HG03378 (cell line): Measurements from ENCODE around the gene CCDC6.
"Not testable (repeated sequence)": the region's sequence is repeated elsewhere in the genome, so short reads cannot be mapped to it uniquely, and the experiment has no call there.

Source experiments
- ATAC-seq: cut with Tn5 transposase; IDR thresholded peaks from one replicate; pipeline ENCODE4 v1.9.1; 2021; ENCODE audit warnings: mild to moderate bottlenecking, moderate library complexity; ENCODE audit not compliant: unreplicated experiment

CCDC6 gene

DNA sequence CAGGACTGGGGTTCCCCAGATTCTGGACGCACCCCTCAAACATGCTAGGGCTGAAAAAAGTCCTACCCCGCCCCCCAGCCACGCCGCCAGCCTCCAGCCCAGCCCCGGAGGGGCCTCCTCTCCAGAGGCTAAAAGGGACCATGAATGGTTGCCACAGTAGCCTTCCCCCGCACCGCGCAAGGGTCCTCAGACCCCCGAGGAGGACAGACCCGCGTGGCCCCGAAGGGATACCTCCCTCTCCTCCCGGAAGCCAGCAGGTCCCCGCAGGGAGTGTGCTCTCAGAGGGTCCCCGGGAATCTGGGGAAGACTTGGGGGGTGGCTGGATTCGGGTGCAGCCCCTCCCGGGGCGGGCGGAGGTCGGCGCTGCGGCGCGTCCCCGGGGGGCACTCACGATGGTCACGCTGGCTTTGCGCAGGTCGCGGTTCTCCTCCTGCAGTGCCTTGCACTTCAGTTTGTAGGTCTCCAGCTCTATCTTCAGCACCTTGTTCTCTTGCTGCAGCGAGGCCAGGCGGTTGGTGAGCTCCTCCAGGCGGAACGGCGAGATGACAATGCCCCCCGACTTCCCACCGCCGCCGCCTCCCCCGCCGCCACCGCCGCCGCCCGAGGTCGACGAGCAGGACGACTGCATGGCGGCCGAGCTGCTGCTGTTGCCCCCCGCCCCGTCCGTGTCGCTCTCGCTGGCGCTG, 482 bp downstream of the CCDC6 start:
- no peak for ATAC-seq

GRCh38 chr10:59905066-59905730, 1.2 kb downstream of the CCDC6 start:
- peak; percentile 64 for ATAC-seq

GRCh38 chr10:59904426-59905065, 1.8 kb downstream of the CCDC6 start:
- no peak for ATAC-seq

- no peak for ATAC-seq
Observed at GRCh38 chr10:59903871-59904270, 2.5 kb downstream of the CCDC6 start.

DNA sequence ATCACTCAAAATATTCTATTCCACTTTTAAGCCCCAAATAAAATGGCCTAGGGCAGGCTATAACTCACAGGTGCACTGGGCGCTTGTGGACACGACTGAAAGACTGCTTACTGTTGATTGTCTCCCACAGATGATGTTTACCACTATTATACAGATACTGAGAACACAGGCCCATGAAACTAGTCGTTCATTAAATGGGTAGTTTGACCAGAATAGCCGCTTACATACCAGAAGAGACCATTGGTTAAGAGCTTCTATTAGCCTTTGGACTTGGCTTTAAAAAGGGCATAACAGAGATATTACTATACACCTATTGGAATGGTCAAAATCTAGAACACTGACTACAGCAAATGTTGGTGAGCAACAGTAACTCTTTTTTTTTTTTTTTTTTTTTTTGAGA, 4.3 kb downstream of the CCDC6 start:
- no peak for ATAC-seq

DNA sequence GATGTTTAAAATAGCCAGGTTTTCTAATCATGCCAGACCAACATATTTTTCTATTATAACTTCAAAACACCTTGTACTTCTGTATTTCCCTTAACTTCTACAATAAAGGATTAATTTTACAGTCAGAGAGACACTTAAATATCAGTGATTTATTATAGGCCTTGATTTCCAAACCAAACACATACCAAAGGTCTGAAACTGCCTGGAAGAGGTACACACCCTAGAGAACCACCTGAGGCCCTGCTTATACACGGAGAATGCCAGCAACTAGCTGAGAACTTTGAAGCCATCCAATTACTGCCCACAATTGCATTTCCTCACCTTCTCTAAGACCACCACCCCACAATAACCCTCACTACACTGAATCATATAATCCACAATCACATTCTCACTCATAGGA, 4.9 kb downstream of the CCDC6 start:
- ATAC-seq, result no peak

DNA sequence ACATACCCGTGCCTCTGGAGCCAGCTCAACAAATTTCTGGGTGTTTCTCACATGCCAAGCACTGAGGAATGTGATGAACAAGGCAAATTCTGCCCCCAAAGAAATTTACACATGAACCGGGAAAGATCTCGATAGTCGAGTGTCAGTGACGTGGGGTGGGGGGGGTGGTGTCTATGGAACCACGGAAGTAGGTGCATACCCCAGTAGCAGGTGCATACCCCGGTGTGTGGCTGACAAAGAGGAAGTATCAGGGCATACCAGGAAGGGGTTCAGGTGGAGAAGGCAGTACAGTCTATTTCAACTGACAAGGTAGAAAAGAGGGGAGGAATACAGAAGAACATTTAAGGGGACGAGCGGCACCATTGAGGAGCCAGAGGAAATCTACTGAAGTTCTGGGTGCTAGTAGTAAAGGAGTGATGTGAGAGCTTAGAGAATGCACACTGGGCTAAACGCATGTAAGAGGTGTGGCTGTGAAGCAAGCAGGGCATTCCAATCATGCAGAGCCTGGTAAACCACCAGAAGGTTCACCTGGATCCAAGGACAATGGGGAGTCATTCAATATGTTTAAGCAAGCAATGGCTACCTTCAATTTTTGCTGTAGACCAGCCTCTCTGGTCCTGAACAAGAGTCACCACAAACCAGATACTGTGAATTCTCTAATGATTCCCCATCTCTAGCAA, 6.2 kb downstream of the CCDC6 start:
- no peak for ATAC-seq

- no peak for ATAC-seq
Observed at GRCh38 chr10:59898125-59898835, 8.1 kb downstream of the CCDC6 start.

DNA sequence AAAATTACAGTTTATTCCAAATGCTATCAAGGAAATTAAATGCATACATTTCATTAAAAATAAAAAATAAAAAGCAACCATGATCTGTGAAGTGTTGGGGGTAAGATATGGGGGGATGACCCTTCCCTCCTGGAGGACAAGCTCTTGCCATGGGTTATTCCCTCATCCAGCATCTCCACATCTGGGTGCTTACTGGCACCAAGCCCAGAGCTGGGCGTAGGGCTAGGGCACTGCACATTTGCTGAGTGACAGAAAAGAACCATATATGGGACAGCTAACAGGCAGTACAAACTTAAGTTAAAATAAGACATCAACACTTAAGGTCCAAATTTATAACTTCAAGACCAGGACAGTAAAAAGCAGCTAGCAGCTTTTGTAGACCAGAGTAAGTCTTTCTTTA, 10.2 kb downstream of the CCDC6 start:
- no peak for ATAC-seq

DNA sequence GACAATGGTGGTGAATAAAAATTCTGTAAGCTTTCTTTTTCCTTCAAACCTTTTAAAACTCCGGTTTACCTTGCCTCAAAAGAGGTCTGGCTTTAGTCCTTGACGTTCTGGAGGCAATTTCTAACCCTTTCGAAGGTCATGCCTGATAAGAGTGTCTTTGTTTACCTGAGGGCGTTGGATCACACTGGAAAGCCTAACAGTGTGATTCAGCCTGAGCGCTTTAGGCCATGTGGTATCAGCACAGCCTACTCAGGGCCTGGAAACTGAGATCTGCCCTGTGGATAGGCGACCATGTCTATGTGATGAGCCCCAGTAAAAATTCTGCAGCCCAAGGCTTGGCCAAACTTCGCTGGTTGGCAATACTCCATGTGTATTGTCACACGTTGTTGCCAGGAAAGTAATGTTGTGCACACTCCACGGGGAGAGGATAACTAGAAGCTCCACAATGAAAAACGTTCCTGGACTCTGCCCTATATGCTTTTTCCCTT, 10.7 kb downstream of the CCDC6 start:
- no peak for ATAC-seq

- no peak for ATAC-seq
Observed at GRCh38 chr10:59894114-59894513, 12.2 kb downstream of the CCDC6 start.

GRCh38 chr10:59892697-59893096, 13.7 kb downstream of the CCDC6 start:
- ATAC-seq, result no peak

- no peak for ATAC-seq
Observed at GRCh38 chr10:59891936-59892335, 14.4 kb downstream of the CCDC6 start.

- no peak for ATAC-seq
Observed at GRCh38 chr10:59891349-59891748, 15.0 kb downstream of the CCDC6 start.

DNA sequence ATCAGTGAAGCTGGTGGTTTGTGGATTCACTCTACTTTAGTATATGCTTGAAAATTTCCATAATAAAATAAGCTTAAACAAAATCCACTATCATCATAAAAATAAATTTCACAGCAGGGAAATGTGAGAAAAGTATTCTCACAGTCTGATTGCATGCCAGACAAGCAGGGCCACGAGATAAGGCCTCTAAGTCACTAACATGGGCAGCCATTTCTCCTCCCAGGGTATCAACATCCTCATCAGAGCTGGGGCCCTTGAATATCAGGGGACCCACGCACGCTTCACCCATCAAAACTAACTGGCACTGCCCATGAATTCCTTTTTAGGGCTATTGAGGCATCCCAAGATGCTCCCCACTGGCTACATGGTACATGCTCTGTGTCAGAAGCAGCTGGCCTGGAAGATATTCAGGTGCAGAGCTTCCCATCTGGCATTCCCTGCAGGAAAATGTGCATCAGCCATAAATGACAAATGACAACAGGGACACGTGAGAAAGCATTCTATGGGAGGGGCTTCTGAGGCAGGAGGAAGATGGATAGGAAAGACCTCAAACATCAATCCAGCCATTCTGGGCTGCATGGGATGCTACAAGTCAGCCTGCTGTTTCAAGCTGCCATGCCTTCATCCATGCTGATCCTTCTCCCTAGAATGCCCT, 17.4 kb downstream of the CCDC6 start:
- ATAC-seq, result no peak

DNA sequence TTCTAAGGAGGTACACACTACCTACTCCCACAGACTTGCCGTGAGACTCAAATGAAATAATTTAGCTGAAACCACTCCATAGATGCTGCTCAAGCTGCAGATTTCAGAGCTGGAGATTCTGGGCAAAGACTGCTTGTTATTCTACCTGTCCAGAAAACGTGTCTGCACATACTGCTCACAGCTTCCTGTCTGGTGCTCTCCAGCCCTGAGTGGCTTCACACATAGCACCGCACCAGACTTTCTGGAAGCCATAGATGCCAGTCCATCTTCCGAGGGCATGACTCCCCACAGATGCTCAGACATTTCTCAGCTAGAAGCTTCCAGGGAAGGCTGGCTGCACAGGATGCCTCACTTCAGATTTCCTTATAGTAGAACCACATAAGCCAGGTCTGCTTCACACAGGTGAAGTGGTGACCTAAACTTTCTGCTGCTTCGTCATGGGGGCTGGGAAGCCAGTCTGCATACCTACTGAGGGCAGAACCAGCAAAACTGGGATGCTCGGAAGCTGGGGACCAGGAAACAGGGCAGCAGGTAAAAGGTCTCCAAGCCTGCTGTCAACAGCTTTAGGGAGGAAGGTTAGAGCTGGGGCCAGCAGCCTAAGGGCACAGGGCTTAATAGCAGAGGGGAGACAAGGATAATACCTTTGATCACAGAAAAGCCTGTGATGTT, 18.2 kb downstream of the CCDC6 start:
- no peak for ATAC-seq

DNA sequence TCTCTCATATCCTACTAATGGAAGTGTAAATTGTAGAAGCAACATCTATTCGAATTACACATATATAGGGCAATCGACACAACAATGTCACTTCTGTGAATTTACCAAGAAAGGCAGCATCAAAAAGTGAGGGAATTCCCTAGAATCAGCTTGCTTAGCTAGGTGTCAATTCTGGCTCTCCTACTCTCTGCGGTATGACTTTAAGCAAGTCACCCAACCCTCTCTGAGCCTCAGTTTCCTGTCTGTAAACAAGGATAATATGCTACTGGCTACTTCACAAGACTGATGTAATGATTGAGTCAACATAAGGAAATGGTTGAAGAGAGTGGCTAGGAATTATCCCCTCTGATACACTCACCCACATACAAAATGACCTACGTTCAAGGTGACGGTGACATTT, 19.4 kb downstream of the CCDC6 start:
- no peak for ATAC-seq

DNA sequence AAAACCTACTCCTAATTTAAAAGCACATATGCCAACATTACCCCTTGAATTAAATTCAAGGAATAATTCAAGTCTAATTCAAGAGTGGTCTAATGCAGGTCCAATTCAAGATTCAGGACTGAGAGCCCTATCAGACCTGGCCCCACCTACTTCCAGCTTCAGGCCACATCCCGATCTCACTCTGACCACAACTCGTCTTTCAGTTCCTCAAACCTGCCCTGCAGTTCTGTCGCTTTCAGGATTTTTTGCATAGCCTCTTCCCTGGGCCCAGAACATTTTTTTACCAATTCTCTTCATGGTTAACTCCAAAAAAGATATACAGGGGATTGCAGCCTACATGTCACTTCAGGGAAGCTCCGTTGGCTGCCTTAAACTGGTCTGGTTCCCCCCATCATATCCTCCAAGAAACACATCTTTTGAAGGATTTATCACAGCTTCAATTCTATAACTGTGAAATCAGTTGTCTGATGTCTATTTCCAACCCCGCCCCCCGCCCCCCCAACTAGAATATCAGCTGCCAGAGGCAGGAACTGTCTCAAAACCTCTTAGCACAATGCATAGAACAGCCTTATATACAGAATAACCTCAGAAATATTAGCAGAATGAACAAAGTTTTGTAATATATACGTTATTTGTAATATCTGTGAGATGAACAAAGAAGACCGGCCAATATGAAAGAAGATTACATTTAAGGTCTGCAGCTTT, 20.8 kb downstream of the CCDC6 start:
- ATAC-seq, result peak; percentile 87

DNA sequence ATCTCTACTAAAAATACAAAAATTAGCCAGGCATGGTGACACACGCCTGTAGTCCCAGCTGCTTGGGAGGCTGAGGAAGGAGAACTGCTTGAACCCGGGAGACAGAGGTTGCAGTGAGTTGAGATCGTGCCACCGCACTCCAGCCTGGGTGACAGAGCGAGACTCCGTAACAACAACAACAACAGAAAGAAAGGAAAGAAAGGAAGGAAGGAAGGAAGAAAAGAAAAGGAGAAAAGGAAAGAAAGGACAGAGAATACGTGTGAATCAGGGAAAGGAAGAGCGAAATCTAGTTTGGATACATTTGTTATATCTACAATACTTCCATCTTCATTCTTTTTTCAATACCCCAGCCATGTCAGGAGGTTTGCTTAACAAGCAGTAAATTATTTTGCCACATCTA, 21.5 kb downstream of the CCDC6 start:
- not testable (repeated sequence) for ATAC-seq
